WTC11 (cell line): ENCODE measurements around the gene STYXL2.

Experiments
- CTCF ChIP-seq: fragments of 200-600 bp; IDR thresholded peaks from 2 replicates; pipeline ENCODE4 v1.8.0; 2022; ENCODE audit warnings: antibody characterized with exemption
- IRF2 ChIP-seq: sonication (generic); formaldehyde crosslinking; IDR thresholded peaks from 2 replicates; pipeline ENCODE4 v1.8.0; 2022; ENCODE audit warnings: low read depth, missing genetic modification reagents, borderline replicate concordance
- STAT6 ChIP-seq: sonication (generic); formaldehyde crosslinking; conservative IDR thresholded peaks from 2 replicates; pipeline ENCODE4 v1.8.1; 2023; ENCODE audit warnings: mild to moderate bottlenecking, low read depth, missing genetic modification reagents, moderate library complexity
- ZSCAN18 ChIP-seq: fragments of 250-450 bp; sonication (Bioruptor Pico); IDR thresholded peaks from 2 replicates; pipeline ENCODE4 v2.1.2; 2022; ENCODE audit warnings: mild to moderate bottlenecking, moderate library complexity

- no peak for TF ChIP-seq CTCF
- no peak for TF ChIP-seq STAT6 (CRISPR knock-in tag)
- TF ChIP-seq IRF2 (CRISPR knock-in tag) = no peak
- TF ChIP-seq ZSCAN18 (CRISPR knock-in tag) = no peak
Measured at GRCh38 chr1:167081594-167082156, 12.2 kb upstream of the STYXL2 start.
